Epithelial cell of proximal tubule (primary cell): ENCODE measurements around the gene FAM83F. TPM values are rescaled to one million over a fixed set of nuclear protein-coding genes. Genes with fewer than 3 reads are reported as not detected.
A peak's percentile ranks its signal among the peaks of the same experiment; 100 is the strongest.
"Not testable (repeated sequence)": the region's sequence is repeated elsewhere in the genome, so short reads cannot be mapped to it uniquely, and the experiment has no call there.

Experiments used
- DNase-seq: peaks from one replicate; pipeline ENCODE4 v3.0.0-alpha.2; 2011; ENCODE audit warnings: low read depth
- H3K4me3 ChIP-seq: 2 replicates; pipeline ENCODE4 v1.5.1; 2011; ENCODE audit warnings: low read depth, mild to moderate bottlenecking, low read length
- total RNA-seq: library from RNA; depleted of rRNA; stranded (reverse); fragments of >200 nt; gene quantifications from 2 replicates; pipeline ENCODE4 v1.2.3, GENCODE V29; 2015
- TF ChIP-seq, protein P1 (sequence below): conservative IDR thresholded peaks from 2 replicates; pipeline ENCODE4 v1.5.1; 2012; ENCODE audit warnings: low read depth, mild to moderate bottlenecking, low read length

FAM83F gene
- total RNA-seq, 1 donor from 2014 or later, result 3.5 TPM

- no peak overlapping the region for H3K4me3 ChIP-seq
- no peak for DNase-seq
- TF ChIP-seq, protein P1, sequence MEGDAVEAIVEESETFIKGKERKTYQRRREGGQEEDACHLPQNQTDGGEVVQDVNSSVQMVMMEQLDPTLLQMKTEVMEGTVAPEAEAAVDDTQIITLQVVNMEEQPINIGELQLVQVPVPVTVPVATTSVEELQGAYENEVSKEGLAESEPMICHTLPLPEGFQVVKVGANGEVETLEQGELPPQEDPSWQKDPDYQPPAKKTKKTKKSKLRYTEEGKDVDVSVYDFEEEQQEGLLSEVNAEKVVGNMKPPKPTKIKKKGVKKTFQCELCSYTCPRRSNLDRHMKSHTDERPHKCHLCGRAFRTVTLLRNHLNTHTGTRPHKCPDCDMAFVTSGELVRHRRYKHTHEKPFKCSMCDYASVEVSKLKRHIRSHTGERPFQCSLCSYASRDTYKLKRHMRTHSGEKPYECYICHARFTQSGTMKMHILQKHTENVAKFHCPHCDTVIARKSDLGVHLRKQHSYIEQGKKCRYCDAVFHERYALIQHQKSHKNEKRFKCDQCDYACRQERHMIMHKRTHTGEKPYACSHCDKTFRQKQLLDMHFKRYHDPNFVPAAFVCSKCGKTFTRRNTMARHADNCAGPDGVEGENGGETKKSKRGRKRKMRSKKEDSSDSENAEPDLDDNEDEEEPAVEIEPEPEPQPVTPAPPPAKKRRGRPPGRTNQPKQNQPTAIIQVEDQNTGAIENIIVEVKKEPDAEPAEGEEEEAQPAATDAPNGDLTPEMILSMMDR, result no peak
These were observed 6.2 kb upstream of the FAM83F start for GRCh38 chr22:39988386-39989114.

DNA sequence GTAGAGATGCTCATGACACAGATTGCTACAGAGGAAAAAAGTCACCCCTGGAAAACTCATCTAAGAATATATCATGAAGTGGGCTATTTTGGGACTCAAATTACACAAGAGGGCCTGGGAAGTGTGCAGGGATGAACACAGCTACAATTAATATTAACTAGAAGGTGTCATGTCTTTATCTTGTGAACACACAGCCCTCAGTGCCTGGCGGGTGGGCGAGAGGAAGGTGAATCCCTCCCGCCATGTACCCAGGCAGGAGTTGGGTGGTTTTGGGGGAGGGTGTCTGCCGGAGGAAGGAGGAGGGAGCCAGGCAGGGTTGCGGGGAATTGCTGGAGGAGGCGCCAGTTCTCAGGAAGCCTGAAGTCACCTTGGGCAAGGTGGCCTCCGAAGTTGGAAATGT lies 5.1 kb upstream of the FAM83F start:
- no peak overlapping the region for H3K4me3 ChIP-seq
- TF ChIP-seq, protein P1, result no peak
- no peak for DNase-seq

GRCh38 chr22:39990686-39991085 lies 4.1 kb upstream of the FAM83F start:
- no peak overlapping the region for H3K4me3 ChIP-seq
- TF ChIP-seq, protein P1, result no peak
- DNase-seq, result no peak

- TF ChIP-seq, protein P1, result no peak
- no peak for DNase-seq
- no peak overlapping the region for H3K4me3 ChIP-seq
These were observed 3.4 kb upstream of the FAM83F start for GRCh38 chr22:39991159-39991860.

- TF ChIP-seq, protein P1, result no peak
- no peak for DNase-seq
- H3K4me3 ChIP-seq, result no peak overlapping the region
These were observed 2.5 kb upstream of the FAM83F start for GRCh38 chr22:39992088-39992826.

GRCh38 chr22:39992894-39993293 lies 1.9 kb upstream of the FAM83F start:
- H3K4me3 ChIP-seq, DNase-seq: not testable (repeated sequence)

DNA sequence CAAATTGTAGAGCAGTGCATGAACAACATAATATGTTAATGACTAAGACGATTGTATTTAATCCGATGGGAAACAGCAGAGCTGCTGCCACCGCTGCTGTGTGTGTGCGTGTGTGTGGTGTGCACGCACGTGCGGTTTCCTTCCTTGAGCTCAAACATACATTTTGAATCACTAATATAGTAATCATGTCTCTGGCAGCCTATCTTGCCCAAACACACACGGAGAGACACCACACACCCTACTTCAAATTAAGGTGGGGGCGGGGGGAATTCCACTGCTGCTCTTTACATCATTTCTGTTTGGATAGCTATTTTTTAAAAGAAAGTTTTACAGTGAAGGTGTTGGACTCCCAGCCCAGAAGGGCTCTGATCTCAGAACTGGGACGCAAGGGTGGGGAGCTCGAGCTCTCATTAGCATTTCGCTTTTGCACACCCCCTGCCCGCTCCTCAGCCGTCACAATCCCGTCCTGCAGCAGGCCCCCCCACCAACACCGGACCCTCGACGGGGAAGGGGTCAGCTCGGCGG lies 651 bp upstream of the FAM83F start:
- H3K4me3 ChIP-seq, result peak overlapping the region; percentile 23
- no peak for DNase-seq
- TF ChIP-seq, protein P1, result no peak
